ENCODE data around the gene MAD1L1.
"Not testable (repeated sequence)": the region's sequence is repeated elsewhere in the genome, so short reads cannot be mapped to it uniquely, and the experiment has no call there.

GRCh38 chr7:1976521-1976920, 256.2 kb downstream of the MAD1L1 start:
- not testable (repeated sequence) for TF ChIP-seq CTCF (IDR thresholded peaks at IDR 0.05 in 2 of 3, conservative IDR thresholded peaks at IDR 0.05 in 1 of 3; ENCODE audit: borderline replicate concordance in 1 of 3, insufficient read depth in 1 of 3, low read depth in 2 of 3, low read length in 2 of 3); RAD21 (IDR thresholded peaks at IDR 0.05; ENCODE audit: low read depth); ZBTB33 (IDR thresholded peaks at IDR 0.05; ENCODE audit: extremely low read depth, insufficient replicate concordance, low read length); ZFX (IDR thresholded peaks at IDR 0.05); EZH2 (IDR thresholded peaks at IDR 0.05); POLR2A (IDR thresholded peaks at IDR 0.05; ENCODE audit: borderline replicate concordance, extremely low read depth, insufficient read depth, insufficient read length); MAX (IDR thresholded peaks at IDR 0.05); ZNF274 (IDR thresholded peaks at IDR 0.05; ENCODE audit: low read depth, low read length); FOSL1 (IDR thresholded peaks at IDR 0.05; ENCODE audit: low read depth); POLR2AphosphoS5 (IDR thresholded peaks at IDR 0.05; ENCODE audit: low read depth, low read length); TCF7L2 (IDR thresholded peaks at IDR 0.05; ENCODE audit: borderline replicate concordance, extremely low read depth, insufficient read depth, insufficient read length)
